HepG2 (cell line): Measurements from ENCODE around the gene UGT1A4. TPM values are rescaled to one million over a fixed set of nuclear protein-coding genes. Genes with fewer than 3 reads are reported as not detected.

Experiments used
- ATAC-seq: fragments of 200-7000 bp; cut with Tn5 transposase; 3 replicates; pipeline ENCODE4 v1.9.1; 2020; ENCODE audit warnings: mild to moderate bottlenecking, moderate library complexity
- BruUV-seq: library from RNA; stranded (reverse); fragments of 400-500 nt; replicated peaks from 2 replicates; lab custom pipeline; 2021; lab: Mats Ljungman, UMichigan
- CTCF ChIA-PET: fragments of 300-600 bp; formaldehyde crosslinking; extraction: SDS; loops from one replicate; lab custom pipeline; 2021; ENCODE audit warnings: low total read pairs, inconsistent platforms, low intra/inter-chr PET ratio; lab: Yijun Ruan, JAX
- POLR2A ChIA-PET: fragments of 350-600 bp; sonication (Branson Sonifier 250); formaldehyde crosslinking; loops from one replicate; lab custom pipeline; 2020; ENCODE audit warnings: antibody characterized with exemption, inconsistent platforms; lab: Yijun Ruan, JAX
- DNase-seq: peaks from one replicate; pipeline ENCODE4 v3.0.0-alpha.2; 2015; ENCODE audit warnings: low spot score
- FAIRE-seq: peaks from 3 replicates; lab custom pipeline; 2011; peaks lifted over from hg19 to GRCh38; lab: Jason Lieb, UNC
- H2AFZ ChIP-seq: one replicate; pipeline ENCODE4 v1.6.1; 2011; ENCODE audit warnings: low read length, inconsistent platforms
- H3K27ac ChIP-seq: fragments of 300-600 bp; 3 replicates; pipeline ENCODE4 v1.8.0; 2011; ENCODE audit warnings: mixed run types, mild to moderate bottlenecking, mixed read lengths, low read length, inconsistent platforms; ENCODE audit not compliant: insufficient read depth; ENCODE audit errors: extremely low read length
- H3K27me3 ChIP-seq, 2 experiments: fragments of 200-600 bp in 1 of 2; 2 replicates in 1 of 2; 3 replicates in 1 of 2; pipeline versions ENCODE4 v1.6.0 to v1.8.0; 2011; ENCODE audit warnings: low read length in 2 of 2, mild to moderate bottlenecking in 2 of 2, moderate library complexity in 2 of 2, inconsistent platforms in 1 of 2; ENCODE audit not compliant: insufficient read depth in 2 of 2, control insufficient read depth in 1 of 2
- H3K36me3 ChIP-seq, 2 experiments: fragments of 200-600 bp in 1 of 2; replicated peaks in 1 of 2; 2 replicates in 1 of 2; 3 replicates in 1 of 2; pipeline versions ENCODE4 v1.5.1 to v1.8.0; 2011; ENCODE audit warnings: low read length in 2 of 2, inconsistent platforms in 1 of 2; ENCODE audit not compliant: insufficient read depth in 2 of 2, control insufficient read depth in 1 of 2
- H3K4me1 ChIP-seq: 2 replicates; pipeline ENCODE4 v1.5.1; 2012; ENCODE audit warnings: low read length, inconsistent platforms; ENCODE audit not compliant: insufficient read depth
- H3K4me2 ChIP-seq: 2 replicates; pipeline ENCODE4 v1.6.0; 2011; ENCODE audit warnings: low read depth, low read length, inconsistent platforms
- H3K4me3 ChIP-seq, 3 experiments: fragments of 200-600 bp in 1 of 3; sonication (generic), shearing (Covaris generic) in 1 of 3; replicated peaks in 1 of 3; 2 replicates each; pipeline ENCODE4 v1.5.1; 2011 to 2016; ENCODE audit warnings: low read length in 3 of 3, inconsistent platforms in 2 of 3, low read depth in 2 of 3, mild to moderate bottlenecking in 2 of 3, control low read depth in 1 of 3, mixed read lengths in 1 of 3; ENCODE audit not compliant: insufficient read depth in 1 of 3
- H3K79me2 ChIP-seq: one replicate; pipeline ENCODE4 v1.6.1; 2011; ENCODE audit warnings: low read length, inconsistent platforms; ENCODE audit not compliant: insufficient read depth
- H3K9ac ChIP-seq: 2 replicates; pipeline ENCODE4 v1.6.0; 2011; ENCODE audit warnings: mild to moderate bottlenecking, low read depth, low read length, inconsistent platforms; ENCODE audit not compliant: insufficient read depth
- H3K9me3 ChIP-seq: 2 replicates; pipeline ENCODE4 v1.5.1; 2012; ENCODE audit warnings: mild to moderate bottlenecking, low read length
- H4K20me1 ChIP-seq: 2 replicates; pipeline ENCODE4 v1.6.0; 2011; ENCODE audit warnings: inconsistent platforms, mild to moderate bottlenecking, low read length, moderate library complexity; ENCODE audit not compliant: insufficient read depth
- BATF2 ChIP-seq: sonication (generic); formaldehyde crosslinking; IDR thresholded peaks from 2 replicates; pipeline ENCODE4 v1.8.0; 2022; ENCODE audit warnings: mild to moderate bottlenecking, missing genetic modification reagents, moderate library complexity
- BCLAF1 ChIP-seq: fragments of 450-650 bp; IDR thresholded peaks from 2 replicates; pipeline ENCODE4 v1.6.1; 2017; ENCODE audit warnings: mild to moderate bottlenecking
- CHD2 ChIP-seq: IDR thresholded peaks from 2 replicates; pipeline ENCODE4 v1.6.1; 2011; ENCODE audit warnings: low read depth, low read length, improper control_type of control experiment
- DNMT3B ChIP-seq: conservative IDR thresholded peaks from 2 replicates; pipeline ENCODE4 v1.6.1; 2016; ENCODE audit warnings: missing biosample characterization, control low read depth
- GPBP1L1 ChIP-seq: sonication (generic); formaldehyde crosslinking; IDR thresholded peaks from 2 replicates; pipeline ENCODE4 v1.5.0; 2020; ENCODE audit warnings: mild to moderate bottlenecking, missing genetic modification reagents
- JARID2 ChIP-seq: sonication (generic); formaldehyde crosslinking; IDR thresholded peaks from 2 replicates; pipeline ENCODE4 v1.8.1; 2023; ENCODE audit warnings: missing genetic modification reagents, inconsistent platforms; ENCODE audit not compliant: insufficient replicate concordance
- MYNN ChIP-seq: sonication (generic); formaldehyde crosslinking; IDR thresholded peaks from 2 replicates; pipeline ENCODE4 v1.4.0; 2020; ENCODE audit warnings: mild to moderate bottlenecking, low read depth, missing genetic modification reagents
- NR2C2 ChIP-seq: sonication (generic); formaldehyde crosslinking; IDR thresholded peaks from 2 replicates; pipeline ENCODE4 v1.4.0; 2020; ENCODE audit warnings: missing genetic modification reagents, mild to moderate bottlenecking, moderate library complexity, borderline replicate concordance
- PCBP2 ChIP-seq: fragments of 200-400 bp; formaldehyde crosslinking; optimal IDR thresholded peaks from 2 replicates; pipeline ENCODE3; 2018; ENCODE audit warnings: low read length, low read depth; ENCODE audit not compliant: poor library complexity, severe bottlenecking
- PLRG1 ChIP-seq: fragments of 450-650 bp; conservative IDR thresholded peaks from 2 replicates; pipeline ENCODE4 v1.6.1; 2016
- PREB ChIP-seq: sonication (generic); formaldehyde crosslinking; IDR thresholded peaks from 2 replicates; pipeline ENCODE4 v1.4.0; 2020; ENCODE audit warnings: missing genetic modification reagents
- TCF12 ChIP-seq, 2 experiments: fragments of 450-650 bp in 1 of 2; sonication (generic) in 1 of 2; formaldehyde crosslinking in 1 of 2; IDR thresholded peaks; 2 replicates each; pipeline versions ENCODE4 v1.6.1 to v1.8.0; 2017 to 2022; ENCODE audit warnings: antibody characterized with exemption in 1 of 2, mild to moderate bottlenecking in 1 of 2, missing genetic modification reagents in 1 of 2, moderate library complexity in 1 of 2
- ZFP37 ChIP-seq: sonication (generic); formaldehyde crosslinking; IDR thresholded peaks from 2 replicates; pipeline ENCODE4 v1.4.0; 2020; ENCODE audit warnings: missing genetic modification reagents, borderline replicate concordance
- ZNF10 ChIP-seq: sonication (generic); formaldehyde crosslinking; IDR thresholded peaks from 2 replicates; pipeline ENCODE4 v1.4.0; 2020; ENCODE audit warnings: mild to moderate bottlenecking, low read depth, missing genetic modification reagents, borderline replicate concordance
- ZNF484 ChIP-seq: sonication (generic); formaldehyde crosslinking; IDR thresholded peaks from 2 replicates; pipeline ENCODE4 v1.5.1; 2020; ENCODE audit warnings: mild to moderate bottlenecking, low read depth, missing genetic modification reagents, borderline replicate concordance
- ZNF550 ChIP-seq: sonication (generic); formaldehyde crosslinking; IDR thresholded peaks from 2 replicates; pipeline ENCODE4 v1.4.0; 2020; ENCODE audit warnings: mild to moderate bottlenecking, missing genetic modification reagents, borderline replicate concordance
- ZNF781 ChIP-seq: sonication (generic); formaldehyde crosslinking; IDR thresholded peaks from 2 replicates; pipeline ENCODE4 v1.5.1; 2020; ENCODE audit warnings: borderline replicate concordance, mild to moderate bottlenecking, missing genetic modification reagents; ENCODE audit errors: not compliant biosample characterization
- ZSCAN12 ChIP-seq: sonication (generic); formaldehyde crosslinking; IDR thresholded peaks from 2 replicates; pipeline ENCODE4 v1.9.0; 2021; ENCODE audit warnings: mild to moderate bottlenecking, missing genetic modification reagents
- WGBS: methylation state at CpG from one replicate; pipeline ENCODE4 v1.1.6; 2017; ENCODE audit warnings: low lambda C conversion rate; 5-methylcytosine and 5-hydroxymethylcytosine counted together
- in situ Hi-C: cut with HindIII; loops from 2 replicates; pipeline ENCODE4 v1.10.0; 2017; ENCODE audit warnings: low pct_unique_long_range_greater_than_20kb; ENCODE audit not compliant: extremely low pct_ligation_motif_present
- intact Hi-C: fragments of 100-400 bp; cut with micrococcal nuclease; formaldehyde crosslinking; loops from one replicate; pipeline ENCODE4 v1.10.0; 2022; ENCODE audit not compliant: unreplicated experiment
- polyA plus RNA-seq, 8 experiments: library from polyadenylated mRNA; depleted of rRNA in 3 of 8; stranded (reverse) in 7 of 8; unstranded in 1 of 8; fragments of >200 nt; fragmentation: Illumina TruSeq in 4 of 8; extraction: Trizol in 4 of 8; gene quantifications; 2 replicates each; pipeline versions ENCODE4 v1.2.1 to v1.2.3, GENCODE V29; 2011 to 2016; ENCODE audit warnings: low read depth in 4 of 8, missing spikeins in 1 of 8, mixed read lengths in 1 of 8; ENCODE audit not compliant: insufficient read depth in 1 of 8
- total RNA-seq, 5 experiments: library from RNA; depleted of rRNA; stranded (reverse); fragments of >200 nt; fragmentation: Illumina TruSeq; extraction: Trizol; gene quantifications; 2 replicates each; pipeline ENCODE4 v1.2.3, GENCODE V29; 2016; ENCODE audit warnings: low read depth in 1 of 5

Gene UGT1A4
- total and polyA plus RNA-seq, 2 of the 13 experiments (the other 11 are each of a cell fraction or from before 2014, with no cell fraction given): not detected

GRCh38 chr2:233791151-233791882 lies 72.8 kb downstream of the UGT1A4 start:
- intact Hi-C loops: no loop called here
- Histone ChIP-seq H3K79me2 (no peaks in the 10 kb centered on the region), H3K9me3 (no peaks in the 10 kb centered on the region), H3K9ac (no peak overlapping the region), H3K27me3 (peaks cover 7 to 39% of the 10 kb centered on the region in 2 experiments; a peak in 3 of 5 replicates), H3K4me2 (no peak overlapping the region), H2AFZ (no peak overlapping the region), H3K27ac (no peak overlapping the region), H3K4me1 (peaks cover 14% of the 10 kb centered on the region; the same call in 1 of the 2 replicates), H3K36me3 (no peaks in the 10 kb centered on the region), H4K20me1 (no peaks in the 10 kb centered on the region), H3K4me3 (no peak overlapping the region)
- FAIRE-seq: no peak
- DNase-seq: no peak
- ChIA-PET CTCF (no interaction called here), POLR2A (no interaction called here)
- in situ Hi-C loops: no loop called here
- BruUV-seq: no TSS peak
- WGBS: 53% methylated on average over 18 of the region's 18 CpGs
- peak; percentile 11; the same call in 2 of the 3 replicates for ATAC-seq
- no peak for TF ChIP-seq ZNF484
- TF ChIP-seq PREB (CRISPR knock-in tag): no peak
- TF ChIP-seq NR2C2 (CRISPR knock-in tag): no peak
- no peak for TF ChIP-seq ZFP37 (CRISPR knock-in tag)
- no peak for TF ChIP-seq ZSCAN12 (CRISPR knock-in tag)
- TF ChIP-seq TCF12 (IDR thresholded peaks at IDR 0.05): no peak
- TF ChIP-seq TCF12 (CRISPR knock-in tag; IDR thresholded peaks at IDR 0.05): no peak
- TF ChIP-seq PLRG1: no peak
- TF ChIP-seq ZNF781: no peak
- TF ChIP-seq MYNN (CRISPR knock-in tag): no peak
- TF ChIP-seq ZNF550 (CRISPR knock-in tag): no peak
- no peak for TF ChIP-seq GPBP1L1 (CRISPR knock-in tag)
- TF ChIP-seq BCLAF1: no peak
- no peak for TF ChIP-seq ZNF10
- no peak for TF ChIP-seq JARID2 (CRISPR knock-in tag)
- no peak for TF ChIP-seq DNMT3B (CRISPR knock-in tag)
- TF ChIP-seq BATF2 (CRISPR knock-in tag): no peak
- TF ChIP-seq CHD2: no peak
- no peak for TF ChIP-seq PCBP2
